ENCODE measurements around the gene ZNF641. TPM values are rescaled to one million over a fixed set of nuclear protein-coding genes. Genes with fewer than 3 reads are reported as not detected.

ZNF641 gene
- polyA plus RNA-seq, 2 of the 4 experiments (the other 2 are of a cell fraction), result 9.1 to 11.8 TPM

GRCh38 chr12:48288387-48289268 is 62.1 kb downstream of the ZNF641 start:
- Histone ChIP-seq H3K27ac (no peak overlapping the region), H3K4me2 (no peak overlapping the region), H3K4me1 (no peaks in the 10 kb centered on the region), H3K9me3 (no peaks in the 10 kb centered on the region), H3K4me3 (no peak overlapping the region)
- ATAC-seq (no peak), FAIRE-seq (no peak), DNase-seq (ENCODE audit: low read depth in 1 of 2, low spot score in 1 of 2) (no peak)
- POLR2A ChIA-PET, result interaction anchor here (0.6 kb wide), 1 partner anchor 150 kb away, joined by 3 read pairs; no protein-coding TSS in a partner anchor
- CTCF ChIA-PET, result no interaction called here
- WGBS (ENCODE audit: missing lambda C conversion rate), result 22% methylated on average over 6 of the region's 6 CpGs
- no peak for TF ChIP-seq TFCP2L1 (CRISPR knock-in tag; IDR thresholded peaks at IDR 0.05)
- no peak for TF ChIP-seq KDM1A (IDR thresholded peaks at IDR 0.05; ENCODE audit: low read depth)
- TF ChIP-seq GATA3 (IDR thresholded peaks at IDR 0.05; ENCODE audit: borderline replicate concordance), result no peak
- no peak for TF ChIP-seq JUNB (IDR thresholded peaks at IDR 0.05)
- TF ChIP-seq HOXA7 (CRISPR knock-in tag; IDR thresholded peaks at IDR 0.05), result no peak
- TF ChIP-seq KDM5A (IDR thresholded peaks at IDR 0.05), result no peak
- TF ChIP-seq RCOR1 (IDR thresholded peaks at IDR 0.05; ENCODE audit: low read depth, low read length), result no peak

Small RNA genes lying within 50 kb of the gene (small RNA-seq; reads per million reads assigned to genes)
- gene AC024257.2, result 0 reads per million in 6 experiments

Other genes starting within 250 kb of the ZNF641 start
- 49.2 and 49.3 TPM in 2 replicates for gene SENP1, start 244.8 kb downstream of the ZNF641 start, polyA plus RNA-seq (2011; rRNA removed)
- gene SENP1, start 244.8 kb downstream of the ZNF641 start, polyA plus RNA-seq (2017; fragmentation: RNase III; extraction: RNeasy Plus Mini Kit Qiagen cat#74134 plus additional on column Dnase treatment), result 11.9 to 16.1 TPM (median 13.9 TPM) in 3 replicates
- 43.0 and 45.5 TPM in 2 replicates for gene PFKM, start 231.6 kb downstream of the ZNF641 start, polyA plus RNA-seq (2011; rRNA removed)
- gene PFKM, start 231.6 kb downstream of the ZNF641 start, polyA plus RNA-seq (2017; fragmentation: RNase III; extraction: RNeasy Plus Mini Kit Qiagen cat#74134 plus additional on column Dnase treatment), result 36.2 to 42.1 TPM (median 41.1 TPM) in 3 replicates
- 25.6 and 33.1 TPM in 2 replicates for gene ASB8, start 193.4 kb downstream of the ZNF641 start, polyA plus RNA-seq (2011; rRNA removed)
- gene ASB8, start 193.4 kb downstream of the ZNF641 start, polyA plus RNA-seq (2017; fragmentation: RNase III; extraction: RNeasy Plus Mini Kit Qiagen cat#74134 plus additional on column Dnase treatment), result 16.2 to 19.1 TPM (median 17.8 TPM) in 3 replicates
- gene CCDC184, start 167.3 kb downstream of the ZNF641 start, polyA plus RNA-seq (2011; rRNA removed), result 2.4 and 2.7 TPM in 2 replicates
- 1.2 to 1.6 TPM (median 1.5 TPM) in 3 replicates for gene CCDC184, start 167.3 kb downstream of the ZNF641 start, polyA plus RNA-seq (2017; fragmentation: RNase III; extraction: RNeasy Plus Mini Kit Qiagen cat#74134 plus additional on column Dnase treatment)
- gene OR10AD1, start 147.6 kb downstream of the ZNF641 start, polyA plus RNA-seq (2011; rRNA removed), result not detected in 2 replicates
- not detected in 3 replicates for gene OR10AD1, start 147.6 kb downstream of the ZNF641 start, polyA plus RNA-seq (2017; fragmentation: RNase III; extraction: RNeasy Plus Mini Kit Qiagen cat#74134 plus additional on column Dnase treatment)
- not detected in 2 replicates for gene ANP32D, start 121.6 kb upstream of the ZNF641 start, polyA plus RNA-seq (2011; rRNA removed)
- gene ANP32D, start 121.6 kb upstream of the ZNF641 start, polyA plus RNA-seq (2017; fragmentation: RNase III; extraction: RNeasy Plus Mini Kit Qiagen cat#74134 plus additional on column Dnase treatment), result not detected in 3 replicates
- not detected in 2 replicates for gene C12orf54, start 131.6 kb upstream of the ZNF641 start, polyA plus RNA-seq (2011; rRNA removed)
- not detected in 3 replicates for gene C12orf54, start 131.6 kb upstream of the ZNF641 start, polyA plus RNA-seq (2017; fragmentation: RNase III; extraction: RNeasy Plus Mini Kit Qiagen cat#74134 plus additional on column Dnase treatment)
- gene OR8S1, start 174.7 kb upstream of the ZNF641 start, polyA plus RNA-seq (2011; rRNA removed), result not detected in 2 replicates
- not detected in 3 replicates for gene OR8S1, start 174.7 kb upstream of the ZNF641 start, polyA plus RNA-seq (2017; fragmentation: RNase III; extraction: RNeasy Plus Mini Kit Qiagen cat#74134 plus additional on column Dnase treatment)
- not detected in 2 replicates for gene LALBA, start 219.1 kb upstream of the ZNF641 start, polyA plus RNA-seq (2011; rRNA removed)
- gene LALBA, start 219.1 kb upstream of the ZNF641 start, polyA plus RNA-seq (2017; fragmentation: RNase III; extraction: RNeasy Plus Mini Kit Qiagen cat#74134 plus additional on column Dnase treatment), result not detected in 3 replicates

Data from A549 (cell line).